Panc1 (cell line): ENCODE results near the gene ATG10. TPM values are rescaled to one million over a fixed set of nuclear protein-coding genes. Genes with fewer than 3 reads are reported as not detected.

ENCODE experiments used
- ATAC-seq: fragments of 200-7000 bp; cut with Tn5 transposase; 2 replicates; pipeline ENCODE4 v1.9.1; 2020; ENCODE audit warnings: mild to moderate bottlenecking, moderate library complexity
- BruUV-seq: library from RNA; stranded (reverse); fragments of 400-500 nt; replicated peaks from 2 replicates; lab custom pipeline; 2021; lab: Mats Ljungman, UMichigan
- CTCF ChIA-PET: fragments of 300-600 bp; sonication (Branson Sonifier 250); formaldehyde crosslinking; loops from one replicate; lab custom pipeline; 2022; ENCODE audit warnings: antibody characterized with exemption; lab: Charles Lee
- POLR2A ChIA-PET: fragments of 300-600 bp; sonication (Branson Sonifier 250); formaldehyde crosslinking; loops from one replicate; lab custom pipeline; 2022; ENCODE audit warnings: antibody characterized with exemption; lab: Charles Lee
- DNase-seq: peaks from one replicate; pipeline ENCODE4 v3.0.0-alpha.2; 2010; ENCODE audit warnings: low read depth, low spot score
- H3K27ac ChIP-seq: 2 replicates; pipeline ENCODE4 v1.5.1; 2011; ENCODE audit warnings: mild to moderate bottlenecking, low read length, inconsistent platforms
- H3K27me3 ChIP-seq: fragments of 200-500 bp; sonication (Bioruptor generic); 2 replicates; pipeline ENCODE4 v1.6.0; 2014; ENCODE audit warnings: low read length, inconsistent platforms; ENCODE audit not compliant: control insufficient read depth, insufficient read depth
- H3K36me3 ChIP-seq: fragments of 200-500 bp; sonication (Bioruptor generic); 2 replicates; pipeline ENCODE4 v1.5.1; 2014; ENCODE audit warnings: inconsistent platforms, mild to moderate bottlenecking, low read length, moderate library complexity; ENCODE audit not compliant: control insufficient read depth, insufficient read depth
- H3K4me1 ChIP-seq: 2 replicates; pipeline ENCODE4 v1.5.1; 2011; ENCODE audit warnings: inconsistent platforms, mild to moderate bottlenecking, low read length, moderate library complexity; ENCODE audit not compliant: control insufficient read depth, insufficient read depth
- H3K4me3 ChIP-seq, 2 experiments: 2 replicates each; pipeline ENCODE4 v1.5.1; 2011 to 2012; ENCODE audit warnings: low read depth in 2 of 2, low read length in 2 of 2, mild to moderate bottlenecking in 2 of 2, inconsistent platforms in 1 of 2, moderate library complexity in 1 of 2
- H3K9me3 ChIP-seq: fragments of 200-500 bp; sonication (Bioruptor generic); 2 replicates; pipeline ENCODE4 v1.5.1; 2014; ENCODE audit warnings: low read depth, mild to moderate bottlenecking, inconsistent platforms, low read length, moderate library complexity; ENCODE audit not compliant: control insufficient read depth, insufficient read depth
- POLR2AphosphoS5 ChIP-seq: IDR thresholded peaks from 2 replicates; pipeline ENCODE4 v1.6.1; 2012; ENCODE audit warnings: mild to moderate bottlenecking, low read depth, low read length, moderate library complexity
- REST ChIP-seq, 2 experiments: IDR thresholded peaks; 2 replicates each; pipeline ENCODE4 v1.6.1; 2011 to 2012; ENCODE audit warnings: low read depth in 2 of 2, control low read depth in 1 of 2, low read length in 1 of 2, mild to moderate bottlenecking in 1 of 2, moderate library complexity in 1 of 2; ENCODE audit not compliant: insufficient read depth in 1 of 2
- SIN3A ChIP-seq: IDR thresholded peaks from 2 replicates; pipeline ENCODE4 v1.6.1; 2012; ENCODE audit warnings: low read depth, mild to moderate bottlenecking, low read length, moderate library complexity, borderline replicate concordance; ENCODE audit not compliant: insufficient read depth
- TCF7L2 ChIP-seq: IDR thresholded peaks from 2 replicates; pipeline ENCODE4 v1.6.1; 2011; ENCODE audit warnings: mild to moderate bottlenecking, low read depth, low read length, inconsistent platforms
- in situ Hi-C: cut with HindIII; loops from 2 replicates; pipeline ENCODE4 v1.10.0; 2016; ENCODE audit warnings: low sequenced_read_pairs, low pct_unique_long_range_greater_than_20kb
- intact Hi-C: fragments of 100-400 bp; cut with micrococcal nuclease; formaldehyde crosslinking; loops from one replicate; pipeline ENCODE4 v1.10.0; 2022; ENCODE audit not compliant: unreplicated experiment
- total RNA-seq: library from RNA; stranded (reverse); gene quantifications from one replicate; pipeline ENCODE4 v1.2.1, GENCODE V29; 2021; ENCODE audit not compliant: unreplicated experiment
- TF ChIP-seq, protein P1 (sequence below): fragments of 450-650 bp; IDR thresholded peaks from 2 replicates; pipeline ENCODE4 v1.5.1; 2017; ENCODE audit warnings: mild to moderate bottlenecking

ATG10 gene
- total RNA-seq, 1 experiment from 2014 or later = 14.0 TPM

DNA sequence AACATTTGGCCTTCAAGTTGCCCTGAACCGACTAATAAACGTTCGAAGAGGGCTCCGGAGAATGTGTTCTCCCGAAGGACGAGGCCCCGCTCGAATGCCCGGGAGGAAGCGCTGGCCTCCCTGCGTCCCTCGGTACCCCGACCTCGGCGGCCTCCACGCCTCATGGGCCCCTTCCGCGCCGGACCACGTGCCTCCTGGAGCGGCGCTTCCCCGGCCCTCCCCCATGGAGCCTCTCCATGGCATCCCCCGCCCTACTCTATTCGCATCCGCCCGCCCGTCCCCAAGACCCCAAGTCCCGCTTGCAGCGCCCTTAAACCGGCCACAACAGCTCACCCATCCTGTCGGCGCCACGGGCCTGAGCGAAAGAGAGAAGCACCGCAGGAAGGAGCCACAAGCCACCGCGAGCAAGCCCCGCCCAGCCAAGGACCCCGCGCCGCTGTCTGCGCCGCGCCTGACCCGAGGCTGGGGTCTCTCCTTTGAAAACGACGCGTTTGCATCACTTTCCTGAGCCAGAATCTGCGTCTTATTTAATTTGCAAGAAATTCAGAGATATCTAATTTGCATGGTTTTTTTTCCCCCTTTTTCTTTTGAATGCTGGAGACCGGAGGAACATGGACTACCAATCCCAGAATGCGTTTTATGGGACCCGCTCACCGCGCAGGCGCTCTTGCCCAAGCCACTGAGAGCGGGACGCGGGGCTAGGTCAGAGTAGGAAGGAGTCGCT lies 306.3 kb downstream of the ATG10 start, which contains the start of gene RPS23:
RPS23 (minus strand) TSS at position 368 of the 724 bp plus-strand sequence; CDS start at position 337, 31 bp downstream.
- intact Hi-C loops (no loop called here), in situ Hi-C loops (no loop called here)
- ChIA-PET POLR2A (interaction anchor here (0.6 to 0.7 kb wide), 2 partner anchors 21 to 766 kb away, joined by 3 read pairs; no protein-coding TSS in a partner anchor), CTCF (interaction anchor here (0.6 kb wide), 1 partner anchor 768 kb away, joined by 3 read pairs; no protein-coding TSS in a partner anchor)
- H3K27ac ChIP-seq = peak within 1 kb of the TSS; percentile 99
- TF ChIP-seq SIN3A = peak; percentile 77; the same call in 1 of the 2 replicates
- no peak for TF ChIP-seq REST (IDR thresholded peaks at IDR 0.05; ENCODE audit: insufficient read depth in 1 of 2, low read depth in 2 of 2, low read length in 1 of 2)
- TF ChIP-seq, protein P1, sequence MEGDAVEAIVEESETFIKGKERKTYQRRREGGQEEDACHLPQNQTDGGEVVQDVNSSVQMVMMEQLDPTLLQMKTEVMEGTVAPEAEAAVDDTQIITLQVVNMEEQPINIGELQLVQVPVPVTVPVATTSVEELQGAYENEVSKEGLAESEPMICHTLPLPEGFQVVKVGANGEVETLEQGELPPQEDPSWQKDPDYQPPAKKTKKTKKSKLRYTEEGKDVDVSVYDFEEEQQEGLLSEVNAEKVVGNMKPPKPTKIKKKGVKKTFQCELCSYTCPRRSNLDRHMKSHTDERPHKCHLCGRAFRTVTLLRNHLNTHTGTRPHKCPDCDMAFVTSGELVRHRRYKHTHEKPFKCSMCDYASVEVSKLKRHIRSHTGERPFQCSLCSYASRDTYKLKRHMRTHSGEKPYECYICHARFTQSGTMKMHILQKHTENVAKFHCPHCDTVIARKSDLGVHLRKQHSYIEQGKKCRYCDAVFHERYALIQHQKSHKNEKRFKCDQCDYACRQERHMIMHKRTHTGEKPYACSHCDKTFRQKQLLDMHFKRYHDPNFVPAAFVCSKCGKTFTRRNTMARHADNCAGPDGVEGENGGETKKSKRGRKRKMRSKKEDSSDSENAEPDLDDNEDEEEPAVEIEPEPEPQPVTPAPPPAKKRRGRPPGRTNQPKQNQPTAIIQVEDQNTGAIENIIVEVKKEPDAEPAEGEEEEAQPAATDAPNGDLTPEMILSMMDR = no peak
- peak; percentile 96 for TF ChIP-seq POLR2AphosphoS5
- no peak for TF ChIP-seq TCF7L2
- peak; percentile 81 for DNase-seq
- no TSS peak for BruUV-seq
- peak within 1 kb of the TSS; percentile 93 to 100 for H3K4me3 ChIP-seq
- no peaks in the 10 kb centered on the region for H3K9me3 ChIP-seq
- no peaks in the 10 kb centered on the region for H3K27me3 ChIP-seq
- H3K36me3 ChIP-seq = peaks cover 28% of the 10 kb centered on the region
- peaks cover 19% of the 10 kb centered on the region for H3K4me1 ChIP-seq
- peak; percentile 95 for ATAC-seq

DNA sequence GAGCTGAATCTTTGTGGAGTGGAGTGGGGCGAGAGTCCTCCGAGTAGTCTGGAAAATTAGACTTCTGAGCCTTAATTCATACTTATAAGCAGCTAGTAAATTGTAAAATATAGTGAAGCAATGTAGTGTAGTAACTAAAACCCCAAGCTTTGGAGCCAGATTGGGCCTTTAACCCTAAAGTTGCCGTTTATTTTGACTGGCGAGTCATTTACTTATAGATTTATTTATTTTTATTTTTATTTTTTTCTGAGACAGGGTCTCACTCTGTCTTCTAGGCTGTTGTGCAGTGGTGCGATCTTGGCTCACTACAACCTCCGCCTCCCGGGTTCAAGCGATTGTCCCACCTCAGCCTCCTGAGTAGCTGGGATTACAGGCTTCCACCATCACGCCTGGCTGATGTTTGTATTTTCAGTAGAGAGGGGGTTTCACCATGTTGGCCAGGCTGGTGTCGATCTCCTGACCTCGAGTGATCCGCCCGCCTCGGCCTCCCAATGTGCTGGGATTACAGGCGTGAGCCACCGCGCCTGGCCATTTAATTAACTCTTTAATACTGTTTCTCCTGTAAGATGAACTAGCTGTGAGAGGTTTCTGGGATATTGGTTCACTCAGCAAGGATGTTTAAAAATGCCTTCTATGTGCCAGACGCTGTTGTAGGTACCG lies 307.0 kb downstream of the ATG10 start:
- peaks cover 19% of the 10 kb centered on the region for H3K4me1 ChIP-seq
- 0 out of 4 replicates have a peak, but pooled peaks of 1 of the 2 experiments have one; percentile 0 for TF ChIP-seq REST (IDR thresholded peaks at IDR 0.05; ENCODE audit: insufficient read depth in 1 of 2, low read depth in 2 of 2, low read length in 1 of 2)
- no peak for TF ChIP-seq SIN3A
- ATAC-seq (no peak), DNase-seq (no peak)
- intact Hi-C loops = no loop called here
- in situ Hi-C loops = no loop called here
- H3K4me3 ChIP-seq = peak overlapping the region; percentile 93 to 100
- H3K9me3 ChIP-seq = no peaks in the 10 kb centered on the region
- H3K27me3 ChIP-seq = no peaks in the 10 kb centered on the region
- BruUV-seq = TSS peak; percentile 94
- H3K36me3 ChIP-seq = peaks cover 28% of the 10 kb centered on the region
- H3K27ac ChIP-seq = peak overlapping the region; percentile 99
- POLR2A ChIA-PET = interaction anchor here (0.6 to 0.7 kb wide), 2 partner anchors 20 to 766 kb away, joined by 3 read pairs; no protein-coding TSS in a partner anchor
- CTCF ChIA-PET = interaction anchor here (0.6 kb wide), 1 partner anchor 768 kb away, joined by 3 read pairs; no protein-coding TSS in a partner anchor
